Testis (tissue), 2 donors: ENCODE data around the gene WDR13.

Source experiments
- CTCF ChIP-seq, 3 experiments: fragments of 450-650 bp in 2 of 3; fragments of 200-600 bp in 1 of 3; sonication (generic) in 1 of 3; IDR thresholded peaks; one replicate each; pipeline ENCODE4 v1.5.1; 2016 to 2019; ENCODE audit warnings: antibody characterized with exemption in 3 of 3, mild to moderate bottlenecking in 2 of 3, moderate library complexity in 1 of 3
- POLR2A ChIP-seq: fragments of 450-650 bp; IDR thresholded peaks from one replicate; pipeline ENCODE4 v1.6.1; 2017; ENCODE audit warnings: antibody characterized with exemption, mild to moderate bottlenecking, moderate library complexity

GRCh38 chrX:48617542-48618340 lies 20.4 kb downstream of the WDR13 start:
- TF ChIP-seq CTCF (IDR thresholded peaks at IDR 0.05), result no peak
- TF ChIP-seq POLR2A, result no peak
